Fibroblast of skin of left biceps (primary cell): Measurements from ENCODE around the gene PNKD.

Source experiments
- DNase-seq, 2 experiments: peaks; one replicate each; pipeline ENCODE4 v3.0.0-alpha.2; 2013; ENCODE audit warnings: low read depth in 2 of 2

Gene PNKD

DNA sequence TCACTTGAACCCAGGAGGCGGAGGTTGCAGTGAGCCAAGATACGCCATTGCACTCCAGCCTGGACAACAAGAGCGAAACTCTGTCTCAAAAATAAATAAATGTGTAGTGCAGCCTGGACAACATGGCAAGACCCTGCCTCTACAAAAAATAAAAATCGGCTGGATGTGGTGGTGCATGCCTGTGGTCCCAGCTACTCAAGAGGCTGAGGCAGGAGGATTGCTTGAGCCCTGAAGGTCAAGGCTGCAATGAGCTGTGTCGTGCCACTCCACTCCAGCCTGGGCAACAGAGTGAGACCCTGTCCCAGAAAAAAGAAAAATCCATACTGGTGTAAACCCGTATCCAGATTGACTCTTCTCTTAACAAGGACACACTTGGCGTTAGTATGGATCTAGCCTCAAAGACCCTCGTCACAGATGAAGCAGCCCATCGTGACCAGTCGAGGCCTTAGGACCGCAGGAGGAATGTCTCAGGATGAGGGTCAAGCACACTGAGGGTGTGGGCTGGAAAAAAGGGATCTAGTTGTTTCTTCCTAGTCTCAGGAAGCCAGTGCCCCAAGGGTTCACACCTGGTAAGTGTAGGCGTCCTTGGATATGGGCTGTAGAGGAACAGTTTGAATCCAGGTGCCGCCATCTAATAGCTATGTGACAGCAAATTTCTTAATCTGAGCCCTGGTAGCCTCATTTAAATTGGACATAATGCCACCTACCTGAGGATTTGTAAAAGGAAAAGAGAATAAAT is 13.5 kb upstream of the PNKD start:
- DNase-seq: no peak

- no peak for DNase-seq
These were observed 12.8 kb upstream of the PNKD start for GRCh38 chr2:218257390-218257981.

DNA sequence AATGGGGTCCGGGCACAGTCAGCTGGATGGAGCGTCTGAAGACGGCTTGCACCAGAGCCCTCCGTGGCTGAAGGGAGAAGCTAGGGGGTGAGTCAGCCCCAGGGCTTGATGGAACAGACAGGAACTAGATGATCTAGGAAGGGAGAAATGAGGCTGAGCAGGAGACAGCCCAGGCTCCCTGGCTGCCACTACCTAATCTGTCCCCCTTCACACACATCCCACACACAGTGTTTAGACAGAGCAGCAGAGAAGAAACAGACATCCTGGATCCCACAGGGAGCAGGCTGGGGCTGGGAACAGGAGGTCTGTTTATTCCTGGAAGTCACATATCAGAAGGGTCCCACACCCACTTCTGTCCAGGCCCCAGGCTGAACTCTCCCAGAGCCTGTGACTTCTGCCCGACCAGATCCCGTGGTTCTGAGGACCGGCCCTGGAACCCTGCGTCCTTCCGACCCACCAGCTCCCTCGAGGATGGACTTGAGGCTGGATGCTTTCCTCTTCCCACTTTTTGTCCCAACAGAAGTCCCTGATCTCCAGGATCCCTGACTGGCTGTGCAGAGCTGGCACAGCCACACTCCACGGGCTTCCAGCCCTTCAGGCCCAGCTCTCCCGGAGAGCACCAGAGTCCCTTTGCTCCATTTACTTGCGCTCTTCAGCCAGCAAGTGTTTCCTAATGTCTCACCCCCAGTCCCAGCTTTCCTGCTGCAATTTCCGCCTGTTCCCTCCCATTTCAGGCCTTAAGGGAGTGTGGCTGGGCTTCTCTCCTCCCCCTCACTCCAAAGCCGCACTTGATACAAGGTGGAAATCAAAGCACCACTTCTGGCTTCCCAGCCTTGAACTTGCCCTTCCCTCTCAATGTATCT is 11.0 kb upstream of the PNKD start:
- DNase-seq: peak; percentile 15

GRCh38 chr2:218260166-218260565 is 10.2 kb upstream of the PNKD start:
- DNase-seq: no peak

- no peak for DNase-seq
These were observed 9.4 kb upstream of the PNKD start, which contains the start of gene GPBAR1 for GRCh38 chr2:218260742-218261422. Gene GPBAR1 (plus strand): TSS chr2:218261015. CDS start chr2:218262725, 1,710 bp downstream.

DNA sequence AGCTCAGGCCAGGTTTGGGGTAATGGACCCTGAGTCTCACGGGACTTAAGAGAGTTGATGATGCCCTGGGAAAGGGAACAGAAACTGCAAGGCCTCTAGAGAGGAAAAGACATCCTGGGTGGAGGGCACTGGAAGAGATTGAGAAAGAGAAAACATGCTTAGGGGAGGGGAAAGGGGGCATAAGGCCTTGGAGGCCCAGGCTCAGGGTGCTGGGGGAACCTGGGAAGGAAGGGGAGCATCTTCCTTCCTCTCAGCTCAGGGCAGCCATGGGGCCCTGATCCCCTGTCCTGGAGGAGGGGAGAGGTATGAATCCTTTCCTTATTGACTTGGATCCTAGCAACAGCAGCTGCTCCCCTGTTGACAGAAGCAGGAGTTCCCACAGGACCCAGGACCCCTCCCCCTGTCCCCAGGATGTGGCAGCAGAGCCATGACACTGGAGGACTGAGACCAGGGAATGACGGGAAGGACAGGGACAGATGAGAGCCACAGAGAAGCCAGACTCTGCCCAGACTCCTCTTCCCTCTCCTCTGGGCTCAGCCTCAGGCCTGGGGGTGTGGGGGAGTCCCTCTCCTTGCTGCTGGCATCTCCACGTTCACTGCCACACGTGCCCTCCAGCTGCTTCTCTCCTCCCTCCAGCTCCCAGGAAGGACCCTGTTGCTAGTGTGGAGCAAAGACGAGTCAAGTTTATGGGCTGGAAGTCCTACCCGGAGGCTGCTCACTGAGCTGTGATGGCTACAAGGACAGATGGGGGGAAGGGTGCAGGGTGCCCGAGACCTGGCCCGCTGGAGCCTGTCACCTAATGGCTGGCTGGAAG is 8.7 kb upstream of the PNKD start:
- no peak for DNase-seq

GRCh38 chr2:218262237-218262600 is 8.1 kb upstream of the PNKD start:
- DNase-seq: no peak

DNA sequence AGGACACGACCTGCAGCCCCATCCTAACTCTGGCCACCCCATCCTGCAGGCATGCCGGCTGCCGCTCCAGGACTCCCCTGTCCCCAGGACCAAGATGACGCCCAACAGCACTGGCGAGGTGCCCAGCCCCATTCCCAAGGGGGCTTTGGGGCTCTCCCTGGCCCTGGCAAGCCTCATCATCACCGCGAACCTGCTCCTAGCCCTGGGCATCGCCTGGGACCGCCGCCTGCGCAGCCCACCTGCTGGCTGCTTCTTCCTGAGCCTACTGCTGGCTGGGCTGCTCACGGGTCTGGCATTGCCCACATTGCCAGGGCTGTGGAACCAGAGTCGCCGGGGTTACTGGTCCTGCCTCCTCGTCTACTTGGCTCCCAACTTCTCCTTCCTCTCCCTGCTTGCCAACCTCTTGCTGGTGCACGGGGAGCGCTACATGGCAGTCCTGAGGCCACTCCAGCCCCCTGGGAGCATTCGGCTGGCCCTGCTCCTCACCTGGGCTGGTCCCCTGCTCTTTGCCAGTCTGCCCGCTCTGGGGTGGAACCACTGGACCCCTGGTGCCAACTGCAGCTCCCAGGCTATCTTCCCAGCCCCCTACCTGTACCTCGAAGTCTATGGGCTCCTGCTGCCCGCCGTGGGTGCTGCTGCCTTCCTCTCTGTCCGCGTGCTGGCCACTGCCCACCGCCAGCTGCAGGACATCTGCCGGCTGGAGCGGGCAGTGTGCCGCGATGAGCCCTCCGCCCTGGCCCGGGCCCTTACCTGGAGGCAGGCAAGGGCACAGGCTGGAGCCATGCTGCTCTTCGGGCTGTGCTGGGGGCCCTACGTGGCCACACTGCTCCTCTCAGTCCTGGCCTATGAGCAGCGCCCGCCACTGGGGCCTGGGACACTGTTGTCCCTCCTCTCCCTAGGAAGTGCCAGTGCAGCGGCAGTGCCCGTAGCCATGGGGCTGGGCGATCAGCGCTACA is 7.4 kb upstream of the PNKD start:
- no peak for DNase-seq

- no peak for DNase-seq
These were observed 6.3 kb upstream of the PNKD start for GRCh38 chr2:218263817-218264641.

- no peak for DNase-seq
These were observed 5.4 kb upstream of the PNKD start for GRCh38 chr2:218264773-218265561.

DNA sequence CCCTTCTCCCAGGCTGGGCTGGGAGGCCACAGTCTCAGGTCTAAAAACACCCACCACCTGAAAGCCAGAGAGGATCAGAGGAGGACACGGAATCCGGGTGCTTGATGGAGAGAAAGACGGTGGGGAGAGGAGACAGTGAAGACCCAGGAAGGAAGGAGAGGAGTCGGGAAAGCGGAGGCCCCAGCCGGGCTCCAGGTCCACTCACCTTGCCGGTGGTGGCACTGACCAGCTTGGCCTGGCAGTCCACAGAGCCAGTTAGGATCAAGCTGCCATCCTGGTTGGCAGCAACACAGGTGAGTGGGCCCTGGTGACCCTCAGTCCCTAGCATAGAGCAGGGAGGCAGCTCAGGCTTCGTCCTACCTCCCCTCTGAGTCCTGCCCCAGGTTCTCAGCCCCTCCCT is 4.7 kb upstream of the PNKD start:
- DNase-seq: no peak

DNA sequence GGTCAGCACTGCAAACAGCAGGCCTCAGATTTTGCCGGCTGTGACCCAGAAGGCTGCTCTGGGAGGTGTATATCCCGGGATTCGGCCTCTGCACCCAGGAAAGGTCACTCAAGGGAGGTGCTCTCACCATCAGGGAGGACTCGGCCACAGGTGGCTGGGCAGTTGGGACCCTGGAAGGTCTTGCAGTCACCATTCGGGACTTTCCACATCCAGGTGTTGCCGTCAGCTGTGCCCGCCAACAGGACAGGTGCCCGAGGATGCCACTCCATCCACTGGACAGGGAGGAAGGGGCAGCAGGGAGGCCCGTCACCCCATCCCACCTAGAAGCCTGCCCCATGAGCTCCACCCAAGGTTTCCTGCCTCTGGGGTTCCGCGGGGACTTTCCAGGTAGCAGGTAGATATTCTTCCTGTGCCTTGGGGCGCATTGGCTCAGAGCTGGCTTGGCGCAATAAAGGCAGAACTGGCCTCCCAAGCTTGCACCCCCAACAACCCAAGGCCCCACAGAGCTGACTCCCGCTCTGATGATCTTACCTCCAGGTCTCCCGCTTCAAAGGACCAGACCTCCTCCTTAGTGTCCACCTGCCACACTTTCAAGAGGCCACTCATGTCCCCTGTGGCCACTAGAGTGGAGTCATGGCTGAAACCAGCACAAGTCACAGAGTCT is 3.9 kb upstream of the PNKD start:
- no peak for DNase-seq

GRCh38 chr2:218267259-218267658 is 3.1 kb upstream of the PNKD start:
- DNase-seq: no peak

GRCh38 chr2:218270721-218271486 is 585 bp downstream of the PNKD start:
- no peak for DNase-seq

- DNase-seq: no peak
These were observed 1.1 kb downstream of the PNKD start for GRCh38 chr2:218271487-218271797.

GRCh38 chr2:218271865-218272530 is 1.7 kb downstream of the PNKD start:
- DNase-seq: no peak
